Common myeloid progenitor, CD34-positive (primary cell): ENCODE measurements around the gene ACTL7A.

ENCODE experiments used
- CTCF ChIA-PET: fragments of 350-600 bp; sonication (Branson Sonifier 250); formaldehyde crosslinking; loops from one replicate; lab custom pipeline; 2021; ENCODE audit warnings: antibody characterized with exemption; lab: Charles Lee
- POLR2A ChIA-PET: fragments of 350-600 bp; sonication (Branson Sonifier 250); formaldehyde crosslinking; loops from one replicate; lab custom pipeline; 2021; ENCODE audit warnings: antibody characterized with exemption; lab: Charles Lee
- DNase-seq, 3 donors: peaks; one replicate each; pipeline versions ENCODE4 v3.0.0 to v3.0.0-alpha.2; 2013
- H3K27ac ChIP-seq, 2 experiments: 1 replicate in 1 of 2; 2 replicates in 1 of 2; pipeline ENCODE4 v1.7.0; 2013; ENCODE audit warnings: inconsistent platforms in 2 of 2, low read length in 2 of 2, mild to moderate bottlenecking in 2 of 2, low read depth in 1 of 2, moderate library complexity in 1 of 2; ENCODE audit not compliant: severe bottlenecking in 2 of 2, insufficient read depth in 1 of 2, poor library complexity in 1 of 2
- H3K27me3 ChIP-seq, 5 experiments: replicated peaks in 2 of 5; 1 replicate in 3 of 5; 2 replicates in 2 of 5; pipeline versions ENCODE4 v1.6.1 to v1.7.0; 2013; ENCODE audit warnings: low read length in 4 of 5, mild to moderate bottlenecking in 2 of 5, moderate library complexity in 2 of 5, inconsistent platforms in 1 of 5; ENCODE audit not compliant: insufficient read depth in 5 of 5, control insufficient read depth in 4 of 5
- H3K36me3 ChIP-seq, 4 experiments: 1 replicate in 2 of 4; 2 replicates in 2 of 4; pipeline versions ENCODE4 v1.6.1 to v1.7.0; 2013; ENCODE audit warnings: low read length in 3 of 4, control low read depth in 1 of 4, mild to moderate bottlenecking in 1 of 4; ENCODE audit not compliant: control insufficient read depth in 4 of 4, insufficient read depth in 4 of 4
- H3K4me1 ChIP-seq, 4 experiments: 1 replicate in 3 of 4; 2 replicates in 1 of 4; pipeline versions ENCODE4 v1.6.1 to v1.7.1; 2013; ENCODE audit warnings: low read length in 3 of 4, mild to moderate bottlenecking in 3 of 4, control low read depth in 1 of 4, inconsistent platforms in 1 of 4, moderate library complexity in 1 of 4; ENCODE audit not compliant: control insufficient read depth in 4 of 4, insufficient read depth in 4 of 4; ENCODE audit errors: control extremely low read depth in 1 of 4
- H3K4me3 ChIP-seq, 7 experiments: 1 replicate in 4 of 7; 2 replicates in 3 of 7; pipeline versions ENCODE4 v1.5.1 to v1.7.0; 2013; ENCODE audit warnings: mild to moderate bottlenecking in 7 of 7, low read length in 6 of 7, moderate library complexity in 6 of 7, inconsistent platforms in 2 of 7, low read depth in 2 of 7, control low read depth in 1 of 7; ENCODE audit not compliant: insufficient read depth in 4 of 7, control insufficient read depth in 1 of 7; ENCODE audit errors: extremely low read depth in 1 of 7
- H3K9me3 ChIP-seq, 5 experiments: 1 replicate in 4 of 5; 2 replicates in 1 of 5; pipeline versions ENCODE4 v1.6.1 to v1.7.1; 2013; ENCODE audit warnings: low read length in 4 of 5, mild to moderate bottlenecking in 2 of 5, inconsistent platforms in 1 of 5, low read depth in 1 of 5, moderate library complexity in 1 of 5; ENCODE audit not compliant: control insufficient read depth in 4 of 5, insufficient read depth in 2 of 5; ENCODE audit errors: control extremely low read depth in 1 of 5
- WGBS: methylation state at CpG from one replicate; pipeline ENCODE4 v1.1.5; 2013; ENCODE audit not compliant: insufficient coverage; 5-methylcytosine and 5-hydroxymethylcytosine counted together

The ACTL7A gene

GRCh38 chr9:108861464-108861863 lies 602 bp upstream of the ACTL7A start:
- Histone ChIP-seq H3K27ac (no peak overlapping the region), H3K4me1 (no peaks in the 10 kb centered on the region), H3K27me3 (no peaks in the 10 kb centered on the region), H3K9me3 (no peaks in the 10 kb centered on the region), H3K36me3 (no peaks in the 10 kb centered on the region), H3K4me3 (no peak overlapping the region)
- ChIA-PET POLR2A (no interaction called here), CTCF (no interaction called here)
- no peak for DNase-seq
- 74% methylated on average over 7 of the region's 7 CpGs for WGBS

DNA sequence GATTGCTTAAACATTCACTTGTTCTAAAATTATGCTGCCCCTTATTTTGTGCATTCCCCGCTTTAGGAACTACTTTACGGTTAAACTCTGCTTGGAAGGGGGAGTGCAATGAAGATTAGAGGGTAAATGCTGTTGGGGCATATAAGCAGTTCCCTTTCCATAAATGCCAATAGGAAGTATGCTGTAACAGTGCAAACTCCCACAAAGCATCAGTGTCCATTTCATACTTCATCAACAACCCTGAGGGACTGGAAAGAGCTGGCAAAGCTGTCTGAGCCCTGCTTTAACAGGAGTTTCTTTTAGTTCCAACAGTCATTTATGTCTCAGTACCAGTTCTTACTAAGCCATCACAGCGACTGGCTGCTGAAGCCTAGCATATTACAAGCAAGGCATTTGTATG lies 1.8 kb downstream of the ACTL7A start:
- WGBS: 100% methylated on average over 1 of the region's 3 CpGs
- CTCF ChIA-PET: interaction anchor here (1.3 kb wide), 1 partner anchor 24 kb away, joined by 3 read pairs; no protein-coding TSS in a partner anchor

GRCh38 chr9:108864446-108864845 lies 2.4 kb downstream of the ACTL7A start:
- H3K27ac ChIP-seq: no peak overlapping the region
- DNase-seq: no peak
- no peak overlapping the region for H3K4me3 ChIP-seq
- no peaks in the 10 kb centered on the region for H3K9me3 ChIP-seq
- CTCF ChIA-PET: interaction anchor here (1.3 kb wide), 1 partner anchor 24 kb away, joined by 3 read pairs; no protein-coding TSS in a partner anchor
- no peaks in the 10 kb centered on the region for H3K4me1 ChIP-seq
- POLR2A ChIA-PET: no interaction called here
- no peaks in the 10 kb centered on the region for H3K27me3 ChIP-seq
- whole genome bisulfite sequencing: 90% methylated on average over 1 of the region's 3 CpGs
- H3K36me3 ChIP-seq: peaks cover 0 to 15% (median 7%) of the 10 kb centered on the region in 4 experiments

More for the DNA sequence above, 1.8 kb downstream of the ACTL7A start:
- no peak for DNase-seq
- Histone ChIP-seq H3K4me3 (no peak overlapping the region), H3K4me1 (no peaks in the 10 kb centered on the region), H3K9me3 (no peaks in the 10 kb centered on the region), H3K27ac (no peak overlapping the region), H3K27me3 (no peaks in the 10 kb centered on the region), H3K36me3 (peaks cover 0 to 11% (median 5%) of the 10 kb centered on the region in 4 experiments)
- POLR2A ChIA-PET: no interaction called here

GRCh38 chr9:108865037-108865436 lies 3.0 kb downstream of the ACTL7A start:
- CTCF ChIA-PET: interaction anchor here (1.3 to 1.8 kb wide), 2 partner anchors 19 to 25 kb away, joined by 3 read pairs; no protein-coding TSS in a partner anchor
- 100% methylated on average over 2 of the region's 4 CpGs for WGBS

GRCh38 chr9:108866001-108866420 lies 3.9 kb downstream of the ACTL7A start:
- Histone ChIP-seq H3K9me3 (no peaks in the 10 kb centered on the region), H3K4me3 (no peak overlapping the region), H3K27me3 (no peaks in the 10 kb centered on the region), H3K4me1 (no peaks in the 10 kb centered on the region), H3K36me3 (peaks cover under 1 to 22% (median 9%) of the 10 kb centered on the region in 4 experiments), H3K27ac (no peak overlapping the region)
- CTCF ChIA-PET: interaction anchor here (1.8 kb wide), 1 partner anchor 18 kb away, joined by 3 read pairs; no protein-coding TSS in a partner anchor
- POLR2A ChIA-PET: no interaction called here
- WGBS: 85% methylated on average over 2 of the region's 2 CpGs
- DNase-seq: no peak

More at GRCh38 chr9:108865037-108865436, 3.0 kb downstream of the ACTL7A start:
- peaks cover 0 to 15% (median 7%) of the 10 kb centered on the region in 4 experiments for H3K36me3 ChIP-seq
- H3K27ac ChIP-seq: no peak overlapping the region
- H3K27me3 ChIP-seq: no peaks in the 10 kb centered on the region
- no peaks in the 10 kb centered on the region for H3K9me3 ChIP-seq
- DNase-seq: no peak
- POLR2A ChIA-PET: no interaction called here
- no peak overlapping the region for H3K4me3 ChIP-seq
- no peaks in the 10 kb centered on the region for H3K4me1 ChIP-seq

GRCh38 chr9:108867116-108867515 lies 5.0 kb downstream of the ACTL7A start:
- H3K27me3 ChIP-seq: no peaks in the 10 kb centered on the region
- no peak overlapping the region for H3K4me3 ChIP-seq
- DNase-seq: no peak
- no peak overlapping the region for H3K27ac ChIP-seq
- CTCF ChIA-PET: interaction anchor here (1.6 kb wide), 1 partner anchor 19 kb away, joined by 3 read pairs; no protein-coding TSS in a partner anchor
- H3K4me1 ChIP-seq: no peaks in the 10 kb centered on the region
- peaks cover 0 to 11% (median 3%) of the 10 kb centered on the region in 5 experiments for H3K9me3 ChIP-seq
- peaks cover 12 to 33% (median 17%) of the 10 kb centered on the region in 4 experiments for H3K36me3 ChIP-seq
- POLR2A ChIA-PET: no interaction called here

DNA sequence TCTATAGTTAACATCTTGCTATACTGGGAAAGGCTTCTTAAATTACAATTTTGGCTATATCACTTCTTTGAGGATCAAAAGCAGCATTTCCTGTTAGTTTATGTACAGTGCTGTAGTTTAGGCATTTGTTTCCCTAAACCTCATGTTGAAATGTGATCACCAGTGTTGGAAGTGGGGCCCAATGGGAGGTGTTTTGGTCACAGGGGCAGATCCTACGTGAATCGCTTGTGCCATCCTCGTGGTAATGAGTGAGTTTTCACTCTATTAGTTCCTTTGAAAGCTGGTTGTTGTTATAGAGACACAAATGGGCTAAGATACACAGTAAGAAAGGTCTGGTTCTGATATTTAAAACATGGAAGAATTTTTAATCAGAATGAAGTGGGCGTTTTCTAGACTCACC lies 5.8 kb downstream of the ACTL7A start:
- CTCF ChIA-PET: interaction anchor here (1.6 kb wide), 1 partner anchor 19 kb away, joined by 3 read pairs; no protein-coding TSS in a partner anchor
- no CpG with 5 or more reads among the region's 4 CpGs for WGBS
- POLR2A ChIA-PET: no interaction called here
- Histone ChIP-seq H3K4me1 (no peaks in the 10 kb centered on the region), H3K9me3 (peaks cover 0 to 11% (median 3%) of the 10 kb centered on the region in 5 experiments), H3K27me3 (no peaks in the 10 kb centered on the region), H3K36me3 (peaks cover 12 to 35% (median 18%) of the 10 kb centered on the region in 4 experiments), H3K4me3 (no peak overlapping the region), H3K27ac (no peak overlapping the region)
- no peak for DNase-seq
